ENCODE results near the gene PRKCQ. TPM values are rescaled to one million over a fixed set of nuclear protein-coding genes. Genes with fewer than 3 reads are reported as not detected.

The PRKCQ gene
- total RNA-seq, 1 donor from 2014 or later: 24.0 TPM

- peaks cover 14% of the 10 kb centered on the region for H3K36me3 Mint-ChIP-seq (ENCODE audit: low read depth, unreplicated experiment)
- DNase-seq (ENCODE audit: low spot score): no peak
- H3K4me1 Mint-ChIP-seq (ENCODE audit: unreplicated experiment): peaks cover 6% of the 10 kb centered on the region
- TF ChIP-seq CTCF (IDR thresholded peaks at IDR 0.05; ENCODE audit: unreplicated experiment): no peak
- H3K9me3 Mint-ChIP-seq (ENCODE audit: unreplicated experiment): no peaks in the 10 kb centered on the region
- H3K4me3 Mint-ChIP-seq (ENCODE audit: unreplicated experiment): no peak overlapping the region
- H3K27ac Mint-ChIP-seq (ENCODE audit: unreplicated experiment): no peak overlapping the region
- no peaks in the 10 kb centered on the region for H3K27me3 Mint-ChIP-seq (ENCODE audit: unreplicated experiment)
Measured at GRCh38 chr10:6597478-6597877, 17.4 kb upstream of the PRKCQ start.

- peaks cover 3% of the 10 kb centered on the region for H3K4me1 Mint-ChIP-seq (ENCODE audit: unreplicated experiment)
- peaks cover 14% of the 10 kb centered on the region for H3K36me3 Mint-ChIP-seq (ENCODE audit: low read depth, unreplicated experiment)
- TF ChIP-seq CTCF (IDR thresholded peaks at IDR 0.05; ENCODE audit: unreplicated experiment): no peak
- H3K27ac Mint-ChIP-seq (ENCODE audit: unreplicated experiment): no peak overlapping the region
- no peaks in the 10 kb centered on the region for H3K27me3 Mint-ChIP-seq (ENCODE audit: unreplicated experiment)
- no peak for DNase-seq (ENCODE audit: low spot score)
- no peak overlapping the region for H3K4me3 Mint-ChIP-seq (ENCODE audit: unreplicated experiment)
- H3K9me3 Mint-ChIP-seq (ENCODE audit: unreplicated experiment): no peaks in the 10 kb centered on the region
Measured at GRCh38 chr10:6595499-6595898, 15.4 kb upstream of the PRKCQ start.

GRCh38 chr10:6593241-6593671 is 13.2 kb upstream of the PRKCQ start:
- Mint-ChIP-seq H3K4me3 (ENCODE audit: unreplicated experiment) (no peak overlapping the region), H3K9me3 (ENCODE audit: unreplicated experiment) (no peaks in the 10 kb centered on the region), H3K27me3 (ENCODE audit: unreplicated experiment) (no peaks in the 10 kb centered on the region), H3K27ac (ENCODE audit: unreplicated experiment) (no peak overlapping the region), H3K4me1 (ENCODE audit: unreplicated experiment) (peaks cover 3% of the 10 kb centered on the region), H3K36me3 (ENCODE audit: low read depth, unreplicated experiment) (peaks cover 13% of the 10 kb centered on the region)
- no peak for DNase-seq (ENCODE audit: low spot score)
- no peak for TF ChIP-seq CTCF (IDR thresholded peaks at IDR 0.05; ENCODE audit: unreplicated experiment)

- Mint-ChIP-seq H3K9me3 (ENCODE audit: unreplicated experiment) (no peaks in the 10 kb centered on the region), H3K36me3 (ENCODE audit: low read depth, unreplicated experiment) (peaks cover 13% of the 10 kb centered on the region), H3K27me3 (ENCODE audit: unreplicated experiment) (no peaks in the 10 kb centered on the region), H3K4me1 (ENCODE audit: unreplicated experiment) (peaks cover 3% of the 10 kb centered on the region), H3K4me3 (ENCODE audit: unreplicated experiment) (no peak overlapping the region), H3K27ac (ENCODE audit: unreplicated experiment) (no peak overlapping the region)
- no peak for TF ChIP-seq CTCF (IDR thresholded peaks at IDR 0.05; ENCODE audit: unreplicated experiment)
- no peak for DNase-seq (ENCODE audit: low spot score)
Measured at GRCh38 chr10:6592080-6592479, 12.0 kb upstream of the PRKCQ start.

- no peak for TF ChIP-seq CTCF (IDR thresholded peaks at IDR 0.05; ENCODE audit: unreplicated experiment)
- Mint-ChIP-seq H3K36me3 (ENCODE audit: low read depth, unreplicated experiment) (peaks cover 13% of the 10 kb centered on the region), H3K27me3 (ENCODE audit: unreplicated experiment) (no peaks in the 10 kb centered on the region), H3K9me3 (ENCODE audit: unreplicated experiment) (no peaks in the 10 kb centered on the region), H3K4me1 (ENCODE audit: unreplicated experiment) (peaks cover 3% of the 10 kb centered on the region), H3K27ac (ENCODE audit: unreplicated experiment) (no peak overlapping the region), H3K4me3 (ENCODE audit: unreplicated experiment) (no peak overlapping the region)
- no peak for DNase-seq (ENCODE audit: low spot score)
Measured at GRCh38 chr10:6591668-6592067, 11.6 kb upstream of the PRKCQ start.

Measured in endothelial cell (in vitro differentiated cells).